IPS-18a (cell line): ENCODE measurements around the gene ASPG.

Source experiments
- H3K27ac ChIP-seq: one replicate; pipeline ENCODE4 v1.5.1; 2013; ENCODE audit warnings: low read length
- H3K27me3 ChIP-seq: one replicate; pipeline ENCODE4 v1.6.1; 2013; ENCODE audit warnings: mild to moderate bottlenecking, low read length; ENCODE audit not compliant: control insufficient read depth, insufficient read depth
- H3K36me3 ChIP-seq: one replicate; pipeline ENCODE4 v1.6.1; 2013; ENCODE audit warnings: low read depth, low read length; ENCODE audit not compliant: control insufficient read depth
- H3K4me1 ChIP-seq: one replicate; pipeline ENCODE4 v1.6.1; 2013; ENCODE audit warnings: low read depth, low read length; ENCODE audit not compliant: control insufficient read depth
- H3K4me3 ChIP-seq: one replicate; pipeline ENCODE4 v1.5.1; 2013; ENCODE audit warnings: low read length
- H3K9ac ChIP-seq: one replicate; pipeline ENCODE4 v1.6.1; 2013; ENCODE audit warnings: mild to moderate bottlenecking, low read length, moderate library complexity
- H3K9me3 ChIP-seq: one replicate; pipeline ENCODE4 v1.6.1; 2013; ENCODE audit warnings: low read depth, low read length; ENCODE audit not compliant: control insufficient read depth

The ASPG gene

GRCh38 chr14:104158827-104159798, 73.6 kb downstream of the ASPG start:
- Histone ChIP-seq H3K4me1 (no peaks in the 10 kb centered on the region), H3K36me3 (no peaks in the 10 kb centered on the region), H3K9me3 (no peaks in the 10 kb centered on the region), H3K4me3 (no peak overlapping the region), H3K27ac (no peak overlapping the region), H3K9ac (no peak overlapping the region), H3K27me3 (no peaks in the 10 kb centered on the region)

GRCh38 chr14:104159990-104160389, 74.5 kb downstream of the ASPG start:
- no peaks in the 10 kb centered on the region for H3K27me3 ChIP-seq

GRCh38 chr14:104161602-104162367, 76.3 kb downstream of the ASPG start:
- Histone ChIP-seq H3K36me3 (no peaks in the 10 kb centered on the region), H3K9me3 (no peaks in the 10 kb centered on the region), H3K4me3 (no peak overlapping the region), H3K27me3 (no peaks in the 10 kb centered on the region), H3K9ac (no peak overlapping the region), H3K4me1 (no peaks in the 10 kb centered on the region), H3K27ac (no peak overlapping the region)

More at GRCh38 chr14:104159990-104160389, 74.5 kb downstream of the ASPG start:
- Histone ChIP-seq H3K9me3 (no peaks in the 10 kb centered on the region), H3K36me3 (no peaks in the 10 kb centered on the region), H3K9ac (no peak overlapping the region), H3K4me1 (no peaks in the 10 kb centered on the region), H3K27ac (no peak overlapping the region), H3K4me3 (no peak overlapping the region)

GRCh38 chr14:104162495-104162894, 77.0 kb downstream of the ASPG start:
- Histone ChIP-seq H3K9me3 (no peaks in the 10 kb centered on the region), H3K4me1 (no peaks in the 10 kb centered on the region)

GRCh38 chr14:104163541-104163940, 78.0 kb downstream of the ASPG start:
- H3K4me1 ChIP-seq = no peaks in the 10 kb centered on the region
- H3K9me3 ChIP-seq = no peaks in the 10 kb centered on the region
- H3K36me3 ChIP-seq = no peaks in the 10 kb centered on the region
- no peaks in the 10 kb centered on the region for H3K27me3 ChIP-seq
- H3K9ac ChIP-seq = no peak overlapping the region
- no peak overlapping the region for H3K4me3 ChIP-seq
- H3K27ac ChIP-seq = no peak overlapping the region

More at GRCh38 chr14:104162495-104162894, 77.0 kb downstream of the ASPG start:
- Histone ChIP-seq H3K27ac (no peak overlapping the region), H3K27me3 (no peaks in the 10 kb centered on the region), H3K4me3 (no peak overlapping the region), H3K36me3 (no peaks in the 10 kb centered on the region), H3K9ac (no peak overlapping the region)

GRCh38 chr14:104164041-104164440, 78.5 kb downstream of the ASPG start:
- no peak overlapping the region for H3K27ac ChIP-seq
- no peaks in the 10 kb centered on the region for H3K4me1 ChIP-seq
- no peak overlapping the region for H3K4me3 ChIP-seq
- no peak overlapping the region for H3K9ac ChIP-seq
- no peaks in the 10 kb centered on the region for H3K9me3 ChIP-seq
- H3K27me3 ChIP-seq = no peaks in the 10 kb centered on the region
- no peaks in the 10 kb centered on the region for H3K36me3 ChIP-seq

- H3K4me3 ChIP-seq = no peak overlapping the region
- no peaks in the 10 kb centered on the region for H3K36me3 ChIP-seq
- no peak overlapping the region for H3K9ac ChIP-seq
- no peaks in the 10 kb centered on the region for H3K27me3 ChIP-seq
- H3K4me1 ChIP-seq = peaks cover 2% of the 10 kb centered on the region
- no peak overlapping the region for H3K27ac ChIP-seq
- H3K9me3 ChIP-seq = no peaks in the 10 kb centered on the region
Observed at GRCh38 chr14:104164512-104164911, 79.0 kb downstream of the ASPG start.
